K562 (cell line): Measurements from ENCODE around the gene PTPN14. TPM values are rescaled to one million over a fixed set of nuclear protein-coding genes. Genes with fewer than 3 reads are reported as not detected.

ENCODE experiments used
- ATAC-seq: fragments of 200-7000 bp; cut with Tn5 transposase; 3 replicates; pipeline ENCODE4 v1.9.1; 2020; ENCODE audit warnings: moderate library complexity
- BruUV-seq: library from RNA; stranded (reverse); fragments of 400-500 nt; replicated peaks from 2 replicates; lab custom pipeline; 2021; lab: Mats Ljungman, UMichigan
- CTCF ChIA-PET: fragments of 300-600 bp; formaldehyde crosslinking; extraction: SDS; loops from one replicate; lab custom pipeline; 2021; ENCODE audit warnings: low intra/inter-chr PET ratio; lab: Yijun Ruan, JAX
- POLR2A ChIA-PET: fragments of 300-600, 350-650 bp; sonication (Branson Sonifier 250); formaldehyde crosslinking; extraction: SDS; loops from one replicate; lab custom pipeline; 2021; ENCODE audit warnings: antibody characterized with exemption, inconsistent platforms; lab: Yijun Ruan, JAX
- DNase-seq, 4 experiments: peaks; one replicate each; pipeline versions ENCODE4 v3.0.0 to v3.0.0-alpha.2; 2011 to 2018; ENCODE audit warnings: low spot score in 3 of 4, mixed read lengths in 3 of 4; ENCODE audit errors: extremely low read depth in 1 of 4
- FAIRE-seq: peaks from 2 replicates; lab custom pipeline; 2011; peaks lifted over from hg19 to GRCh38; lab: Jason Lieb, UNC
- H2AFZ ChIP-seq: 2 replicates; pipeline ENCODE4 v1.6.0; 2011; ENCODE audit warnings: low read depth, low read length, control low read depth, inconsistent platforms
- H3K27ac ChIP-seq: fragments of 200-600 bp; 3 replicates; pipeline ENCODE4 v1.8.0; 2011; ENCODE audit warnings: low read depth, mild to moderate bottlenecking, control low read depth, inconsistent platforms, low read length, moderate library complexity, mixed read lengths; ENCODE audit errors: extremely low read depth
- H3K27me3 ChIP-seq, 2 experiments: fragments of 300-600 bp in 1 of 2; 2 replicates in 1 of 2; 3 replicates in 1 of 2; pipeline versions ENCODE4 v1.6.0 to v1.8.0; 2011; ENCODE audit warnings: inconsistent platforms in 2 of 2, low read length in 2 of 2, mild to moderate bottlenecking in 1 of 2, mixed read lengths in 1 of 2, moderate library complexity in 1 of 2; ENCODE audit not compliant: control insufficient read depth in 2 of 2, insufficient read depth in 2 of 2
- H3K36me3 ChIP-seq: fragments of 300-600 bp; 3 replicates; pipeline ENCODE4 v1.8.0; 2011; ENCODE audit warnings: mild to moderate bottlenecking, low read length, inconsistent platforms; ENCODE audit not compliant: control insufficient read depth, insufficient read depth
- H3K4me1 ChIP-seq, 2 experiments: fragments of 200-600 bp in 1 of 2; replicated peaks in 1 of 2; 2 replicates in 1 of 2; 3 replicates in 1 of 2; pipeline versions ENCODE4 v1.5.1 to v1.8.0; 2011; ENCODE audit warnings: inconsistent platforms in 2 of 2, low read length in 2 of 2, mild to moderate bottlenecking in 1 of 2, mixed read lengths in 1 of 2, moderate library complexity in 1 of 2; ENCODE audit not compliant: control insufficient read depth in 2 of 2, insufficient read depth in 2 of 2
- H3K4me2 ChIP-seq: 2 replicates; pipeline ENCODE4 v1.6.1; 2011; ENCODE audit warnings: low read length, control low read depth, inconsistent platforms, mixed read lengths; ENCODE audit not compliant: insufficient read depth
- H3K4me3 ChIP-seq: fragments of 200-600 bp; sonication (generic), shearing (Covaris generic); 2 replicates; pipeline ENCODE4 v1.5.1; 2016; ENCODE audit warnings: control low read depth, inconsistent platforms
- H3K79me2 ChIP-seq: fragments of 200-600 bp; 3 replicates; pipeline ENCODE4 v1.8.0; 2011; ENCODE audit warnings: low read length, inconsistent platforms; ENCODE audit not compliant: control insufficient read depth, insufficient read depth
- H3K9ac ChIP-seq, 2 experiments: 2 replicates each; pipeline versions ENCODE4 v1.6.0 to v1.6.1; 2011; ENCODE audit warnings: low read depth in 2 of 2, low read length in 2 of 2, control low read depth in 1 of 2, inconsistent platforms in 1 of 2, mild to moderate bottlenecking in 1 of 2, mixed read lengths in 1 of 2; ENCODE audit not compliant: insufficient read depth in 1 of 2
- H3K9me1 ChIP-seq: one replicate; pipeline ENCODE4 v1.6.0; 2011; ENCODE audit warnings: inconsistent platforms, mild to moderate bottlenecking, low read length, moderate library complexity; ENCODE audit not compliant: control insufficient read depth, insufficient read depth
- H3K9me3 ChIP-seq: replicated peaks from 2 replicates; pipeline ENCODE4 v1.5.1; 2011; ENCODE audit warnings: low read depth, low read length, inconsistent platforms; ENCODE audit not compliant: control insufficient read depth, insufficient read depth
- H4K20me1 ChIP-seq: replicated peaks from 2 replicates; pipeline ENCODE4 v1.6.1; 2011; ENCODE audit warnings: low read length, inconsistent platforms, mixed read lengths; ENCODE audit not compliant: control insufficient read depth, insufficient read depth
- CREB5 ChIP-seq: fragments of 250-450 bp; sonication (Bioruptor Pico); IDR thresholded peaks from 2 replicates; pipeline ENCODE4 v1.5.0; 2020; ENCODE audit warnings: mild to moderate bottlenecking
- DPF2 ChIP-seq: fragments of 450-650 bp; IDR thresholded peaks from 2 replicates; pipeline ENCODE4 v1.6.1; 2016
- HNRNPUL1 ChIP-seq: fragments of 200-400 bp; formaldehyde crosslinking; IDR thresholded peaks from 2 replicates; pipeline ENCODE4 v1.6.1; 2017; ENCODE audit warnings: low read length
- HOMEZ ChIP-seq: fragments of 250-450 bp; sonication (Bioruptor Pico); IDR thresholded peaks from 2 replicates; pipeline ENCODE4 v1.4.0; 2020; ENCODE audit warnings: mild to moderate bottlenecking, moderate library complexity
- MEF2A ChIP-seq: IDR thresholded peaks from 2 replicates; pipeline ENCODE4 v1.6.1; 2011; ENCODE audit warnings: low read depth, mild to moderate bottlenecking, low read length, moderate library complexity; ENCODE audit not compliant: control insufficient read depth
- NUFIP1 ChIP-seq: fragments of 450-650 bp; IDR thresholded peaks from 2 replicates; pipeline ENCODE4 v1.6.1; 2018; ENCODE audit not compliant: partially characterized antibody
- PTBP1 ChIP-seq: fragments of 200-400 bp; formaldehyde crosslinking; IDR thresholded peaks from 2 replicates; pipeline ENCODE4 v1.6.1; 2017; ENCODE audit warnings: low read depth, low read length
- RAD21 ChIP-seq, 2 experiments: fragments of 250-450 bp in 1 of 2; fragments of 450-650 bp in 1 of 2; sonication (Bioruptor Pico) in 1 of 2; formaldehyde crosslinking in 1 of 2; IDR thresholded peaks in 1 of 2; conservative IDR thresholded peaks in 1 of 2; 2 replicates each; pipeline versions ENCODE4 v1.4.0 to v1.8.0; 2020 to 2022; ENCODE audit warnings: mild to moderate bottlenecking in 2 of 2, moderate library complexity in 1 of 2
- SAP30 ChIP-seq: fragments of 200-600 bp; sonication (generic); IDR thresholded peaks from 2 replicates; pipeline ENCODE4 v1.6.1; 2012; ENCODE audit warnings: borderline replicate concordance, low read depth, mild to moderate bottlenecking, moderate library complexity, low read length, control low read depth, inconsistent platforms; ENCODE audit not compliant: insufficient read depth, poor library complexity, severe bottlenecking
- TCF7 ChIP-seq: sonication (generic); IDR thresholded peaks from 2 replicates; pipeline ENCODE4 v1.6.1; 2016; ENCODE audit warnings: antibody characterized with exemption, borderline replicate concordance
- THRB ChIP-seq: fragments of 450-650 bp; formaldehyde crosslinking; conservative IDR thresholded peaks from 2 replicates; pipeline ENCODE4 v1.4.0; 2022; ENCODE audit warnings: mild to moderate bottlenecking, missing genetic modification characterization
- U2AF2 ChIP-seq: fragments of 200-400 bp; formaldehyde crosslinking; optimal IDR thresholded peaks from 2 replicates; pipeline ENCODE3; 2017; ENCODE audit warnings: low read depth, mild to moderate bottlenecking, low read length
- XRCC4 ChIP-seq: IDR thresholded peaks from one replicate; pipeline ENCODE4 v1.6.1; 2011; ENCODE audit not compliant: insufficient read depth, insufficient read length; ENCODE audit errors: extremely low read depth
- ZFP30 ChIP-seq: fragments of 250-450 bp; sonication (Bioruptor Pico); IDR thresholded peaks from 2 replicates; pipeline ENCODE4 v1.8.0; 2022; ENCODE audit warnings: moderate library complexity, mild to moderate bottlenecking, inconsistent platforms, borderline replicate concordance
- ZFPM2 ChIP-seq: fragments of 250-450 bp; sonication (Bioruptor Pico); IDR thresholded peaks from 2 replicates; pipeline ENCODE4 v1.5.1; 2022; ENCODE audit warnings: mild to moderate bottlenecking
- ZKSCAN8 ChIP-seq: fragments of 200-800 bp; sonication (Bioruptor generic); IDR thresholded peaks from 2 replicates; pipeline ENCODE4 v1.6.1; 2016; ENCODE audit warnings: missing genetic modification characterization, missing compliant biosample characterization
- ZNF124 ChIP-seq: sonication (generic); formaldehyde crosslinking; IDR thresholded peaks from 2 replicates; pipeline ENCODE4 v1.8.1; 2022; ENCODE audit warnings: missing genetic modification reagents
- WGBS: fragments of 100-300 bp; shearing (Covaris generic); methylation state at CpG from one replicate; pipeline ENCODE4 v1.1.6; 2016; ENCODE audit warnings: low coverage, mixed read lengths; ENCODE audit not compliant: insufficient coverage; ENCODE audit errors: missing lambda C conversion rate; 5-methylcytosine and 5-hydroxymethylcytosine counted together
- in situ Hi-C: fragments of 300-500 bp; cut with MboI; formaldehyde crosslinking; loops from 4 replicates; pipeline ENCODE4 v1.15.0; 2018; ENCODE audit warnings: inconsistent platforms, mixed read lengths
- intact Hi-C: fragments of 100-400 bp; cut with micrococcal nuclease; formaldehyde crosslinking; loops from 2 replicates; pipeline ENCODE4 v1.14.2; 2022
- polyA plus RNA-seq, 8 experiments: library from polyadenylated mRNA; depleted of rRNA in 4 of 8; stranded (reverse) in 5 of 8; unstranded in 3 of 8; fragments of >200 nt; fragmentation: Nextera tagmentation in 2 of 8; fragmentation: Illumina TruSeq in 1 of 8; extraction: Ambion mirVana in 2 of 8; extraction: Trizol in 1 of 8; gene quantifications; 2 replicates each; pipeline versions ENCODE4 v1.2.1 to v1.2.3, GENCODE V29; 2011 to 2014; ENCODE audit warnings: inconsistent platforms in 1 of 8, missing spikeins in 1 of 8
- total RNA-seq, 7 experiments: library from RNA; depleted of rRNA in 6 of 7; stranded (reverse); fragments of >200 nt in 6 of 7; fragmentation: Illumina TruSeq in 2 of 7; extraction: Trizol in 2 of 7; gene quantifications; 2 replicates each; pipeline versions ENCODE4 v1.2.1 to v1.2.3, GENCODE V29; 2011 to 2021; ENCODE audit warnings: low replicate concordance in 1 of 7

PTPN14 gene
- total and polyA plus RNA-seq, 9 of the 15 experiments (the other 6 are each of a cell fraction or from before 2014, with no cell fraction given) = 0.01 to 0.29 (median 0.04) TPM; not detected in 6

DNA sequence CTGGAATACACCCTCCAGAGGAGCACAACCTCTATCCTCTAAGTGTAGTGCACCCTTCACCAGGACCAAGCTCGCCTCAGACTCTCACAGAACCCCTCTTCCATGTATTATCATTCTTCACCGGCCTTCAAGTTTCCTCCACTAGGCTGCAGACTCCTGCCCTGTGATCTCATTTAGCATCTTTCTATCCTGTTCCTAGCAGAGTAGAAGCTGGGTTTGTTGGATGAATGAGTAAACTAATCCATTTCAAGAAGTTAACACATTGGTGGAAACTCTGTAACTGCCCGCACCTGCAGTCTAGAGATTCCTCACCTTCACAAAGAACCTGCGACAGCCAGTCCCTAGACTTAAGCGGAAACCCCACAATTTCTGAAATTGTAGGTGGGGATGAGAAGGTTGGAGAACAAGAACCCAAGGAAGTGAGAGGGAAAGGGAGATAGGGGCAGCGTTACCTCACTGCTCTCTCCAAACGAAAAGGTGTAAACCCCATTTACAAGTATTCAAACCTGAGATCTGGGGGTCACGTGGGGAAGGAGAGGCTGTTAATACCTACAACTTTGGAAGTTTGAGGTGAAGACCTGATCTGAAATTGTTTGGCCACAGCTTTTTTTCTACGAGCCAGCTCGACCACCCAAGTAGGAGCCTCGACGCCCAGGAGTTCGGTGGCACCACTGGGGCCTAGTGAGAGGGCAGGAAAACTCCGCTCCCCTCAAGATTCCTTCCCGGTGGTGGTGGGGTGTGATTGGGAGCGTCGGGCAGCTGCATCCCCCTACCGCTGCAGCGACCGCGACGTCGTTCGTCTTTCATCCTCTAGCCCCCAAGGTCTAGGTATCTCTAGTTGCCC lies 1.2 kb downstream of the PTPN14 start (continued):
- TF ChIP-seq THRB (no peak), ZNF124 (CRISPR knock-in tag) (no peak), CREB5 (CRISPR knock-in tag) (no peak), XRCC4 (no peak), U2AF2 (no peak)

GRCh38 chr1:214549604-214550003 lies 1.8 kb downstream of the PTPN14 start:
- no peak overlapping the region for H3K27ac ChIP-seq
- no peak overlapping the region for H3K9ac ChIP-seq
- BruUV-seq = no TSS peak
- H4K20me1 ChIP-seq = no peaks in the 10 kb centered on the region
- H3K27me3 ChIP-seq = peaks cover 31 to 45% of the 10 kb centered on the region in 2 experiments
- POLR2A ChIA-PET = no interaction called here
- WGBS = 0% methylated on average over 7 of the region's 7 CpGs
- no peak overlapping the region for H2AFZ ChIP-seq
- no peak for DNase-seq
- H3K4me3 ChIP-seq = no peak overlapping the region
- H3K36me3 ChIP-seq = no peaks in the 10 kb centered on the region
- H3K9me1 ChIP-seq = no peaks in the 10 kb centered on the region
- CTCF ChIA-PET = no interaction called here
- FAIRE-seq = no peak
- no peak for ATAC-seq
- H3K79me2 ChIP-seq = no peaks in the 10 kb centered on the region
- in situ Hi-C loops (no loop called here), intact Hi-C loops (no loop called here)
- H3K9me3 ChIP-seq = no peaks in the 10 kb centered on the region
- no peak overlapping the region for H3K4me2 ChIP-seq
- peaks cover 0 to 13% of the 10 kb centered on the region in 2 experiments; a peak in 1 of 5 replicates for H3K4me1 ChIP-seq
- TF ChIP-seq TCF7 (no peak), HOMEZ (CRISPR knock-in tag) (no peak), NUFIP1 (no peak), DPF2 (no peak), MEF2A (no peak), ZFPM2 (CRISPR knock-in tag) (no peak), PTBP1 (no peak), ZFP30 (CRISPR knock-in tag) (no peak), ZKSCAN8 (CRISPR knock-in tag) (no peak), RAD21 (CRISPR knock-in tag; conservative IDR thresholded peaks at IDR 0.05 in 1 of 2, IDR thresholded peaks at IDR 0.05 in 1 of 2) (no peak), HNRNPUL1 (no peak), SAP30 (no peak)
